ENCODE data around the gene CBX8. TPM values are rescaled to one million over a fixed set of nuclear protein-coding genes. Genes with fewer than 3 reads are reported as not detected.

Gene CBX8
- polyA plus RNA-seq, 3 donors, result 0.51 to 2.5 (median 2.5) TPM

- DNase-seq, result no peak
- Histone ChIP-seq H3K36me3 (replicated peaks in 1 of 2; ENCODE audit: control insufficient read depth in 1 of 2, insufficient read depth in 2 of 2, low read length in 2 of 2) (peaks cover 19 to 26% of the 10 kb centered on the region in 2 donors), H3K27ac (ENCODE audit: low read depth in 1 of 2, low read length in 2 of 2) (no peak overlapping the region), H3K4me1 (ENCODE audit: control insufficient read depth in 1 of 2, insufficient read depth in 2 of 2, low read length in 2 of 2) (peaks cover 58 to 81% of the 10 kb centered on the region in 2 donors), H3K9ac (ENCODE audit: insufficient read depth, low read length, poor library complexity, severe bottlenecking) (no peak overlapping the region), H3K4me2 (replicated peaks; ENCODE audit: extremely low read depth, low read length, poor library complexity, severe bottlenecking) (no peak overlapping the region), H4K20me1 (ENCODE audit: insufficient read depth, low read length) (peaks cover 84% of the 10 kb centered on the region), H3K79me2 (ENCODE audit: insufficient read depth, low read length) (peaks cover 52% of the 10 kb centered on the region), H3K27me3 (ENCODE audit: control insufficient read depth in 2 of 2, insufficient read depth in 2 of 2, low read length in 2 of 2) (no peaks in the 10 kb centered on the region), H3K4me3 (replicated peaks in 1 of 3; ENCODE audit: low read depth in 2 of 3, low read length in 3 of 3) (no peak overlapping the region), H2AFZ (ENCODE audit: insufficient read depth, low read depth, low read length, poor library complexity, severe bottlenecking) (no peak overlapping the region), H3K9me3 (replicated peaks in 1 of 2; ENCODE audit: control insufficient read depth in 1 of 2, insufficient read depth in 1 of 2, low read length in 2 of 2) (no peaks in the 10 kb centered on the region)
- peaks cover 0 to 2% (median 0%) of the 10 kb centered on the region in 7 donors for H3K9me3 Mint-ChIP-seq
- TF ChIP-seq CTCF (IDR thresholded peaks at IDR 0.05), result no peak
- H3K27me3 Mint-ChIP-seq (ENCODE audit: low read depth in 3 of 3), result peaks cover 7 to 9% (median 9%) of the 10 kb centered on the region in 3 donors
- intact Hi-C loops (cut with micrococcal nuclease), result no loop called here
- peaks cover 16 to 26% of the 10 kb centered on the region in 2 donors for H3K36me3 Mint-ChIP-seq
- H3K27ac Mint-ChIP-seq, result no peak overlapping the region
- no peak overlapping the region for H3K4me3 Mint-ChIP-seq
- peaks cover 54% of the 10 kb centered on the region for H3K4me1 Mint-ChIP-seq
- WGBS (ENCODE audit: insufficient coverage), result 93% methylated on average over 65 of the region's 83 CpGs
Observed at GRCh38 chr17:79833744-79834564, 37.1 kb upstream of the CBX8 start.

GRCh38 chr17:79833110-79833450 is 36.2 kb upstream of the CBX8 start:
- Histone ChIP-seq H3K9me3 (replicated peaks in 1 of 2; ENCODE audit: control insufficient read depth in 1 of 2, insufficient read depth in 1 of 2, low read length in 2 of 2) (no peaks in the 10 kb centered on the region), H2AFZ (ENCODE audit: insufficient read depth, low read depth, low read length, poor library complexity, severe bottlenecking) (no peak overlapping the region), H3K79me2 (ENCODE audit: insufficient read depth, low read length) (peaks cover 46% of the 10 kb centered on the region), H3K27ac (ENCODE audit: low read depth in 1 of 2, low read length in 2 of 2) (no peak overlapping the region), H3K9ac (ENCODE audit: insufficient read depth, low read length, poor library complexity, severe bottlenecking) (no peak overlapping the region), H3K36me3 (replicated peaks in 1 of 2; ENCODE audit: control insufficient read depth in 1 of 2, insufficient read depth in 2 of 2, low read length in 2 of 2) (peaks cover 19 to 26% of the 10 kb centered on the region in 2 donors), H3K4me2 (replicated peaks; ENCODE audit: extremely low read depth, low read length, poor library complexity, severe bottlenecking) (peak overlapping the region; percentile 67), H4K20me1 (ENCODE audit: insufficient read depth, low read length) (peaks cover 79% of the 10 kb centered on the region), H3K4me1 (ENCODE audit: control insufficient read depth in 1 of 2, insufficient read depth in 2 of 2, low read length in 2 of 2) (peaks cover 63 to 87% of the 10 kb centered on the region in 2 donors), H3K4me3 (replicated peaks in 1 of 3; ENCODE audit: low read depth in 2 of 3, low read length in 3 of 3) (peak overlapping the region in 1 of 3 experiments; percentile 57), H3K27me3 (ENCODE audit: control insufficient read depth in 2 of 2, insufficient read depth in 2 of 2, low read length in 2 of 2) (no peaks in the 10 kb centered on the region)
- no peak for TF ChIP-seq CTCF (IDR thresholded peaks at IDR 0.05)
- H3K27ac Mint-ChIP-seq, result peak overlapping the region in 1 of 7 donors; percentile 88
- DNase-seq, result no peak
- intact Hi-C loops (cut with micrococcal nuclease), result no loop called here
- WGBS (ENCODE audit: insufficient coverage), result no CpG with 5 or more reads among the region's 7 CpGs
- peaks cover 60% of the 10 kb centered on the region for H3K4me1 Mint-ChIP-seq
- H3K27me3 Mint-ChIP-seq (ENCODE audit: low read depth in 3 of 3), result peaks cover 7 to 10% (median 9%) of the 10 kb centered on the region in 3 donors
- H3K36me3 Mint-ChIP-seq, result peaks cover 16 to 26% of the 10 kb centered on the region in 2 donors
- H3K4me3 Mint-ChIP-seq, result peak overlapping the region; percentile 0 to 67
- peaks cover 0 to 2% (median 0%) of the 10 kb centered on the region in 7 donors for H3K9me3 Mint-ChIP-seq
